Measurements from ENCODE around the gene CCNB1IP1.

GRCh38 chr14:20302042-20302755, 30.9 kb downstream of the CCNB1IP1 start:
- no peak for TF ChIP-seq POLR2A (IDR thresholded peaks at IDR 0.05; ENCODE audit: low read depth, low read length)
- TF ChIP-seq POLR2AphosphoS5 (IDR thresholded peaks at IDR 0.05; ENCODE audit: low read depth, low read length): no peak
- no peak for TF ChIP-seq TAF1 (IDR thresholded peaks at IDR 0.05; ENCODE audit: low read depth, low read length)
- TF ChIP-seq POU2F2 (IDR thresholded peaks at IDR 0.05; ENCODE audit: low read depth, low read length): no peak

Data from GM12891 (cell line).